GM12878 (cell line): ENCODE measurements around the gene SLC6A8. TPM values are rescaled to one million over a fixed set of nuclear protein-coding genes. Genes with fewer than 3 reads are reported as not detected.

Experiments used
- ATAC-seq: fragments of 200-7000 bp; cut with Tn5 transposase; 3 replicates; pipeline ENCODE4 v1.9.1; 2020; ENCODE audit warnings: mild to moderate bottlenecking, moderate library complexity
- BruUV-seq: library from RNA; stranded (reverse); fragments of 400-500 nt; replicated peaks from 2 replicates; lab custom pipeline; 2021; lab: Mats Ljungman, UMichigan
- CTCF ChIA-PET: fragments of 300-600 bp; sonication (Branson Sonifier 250); formaldehyde crosslinking; extraction: SDS; loops from one replicate; lab custom pipeline; 2021; ENCODE audit warnings: inconsistent platforms; lab: Yijun Ruan, JAX
- POLR2A ChIA-PET: fragments of 350-600 bp; formaldehyde crosslinking; extraction: SDS; loops from one replicate; lab custom pipeline; 2021; ENCODE audit warnings: inconsistent platforms; lab: Charles Lee
- RAD21 ChIA-PET: fragments of 300-600 bp; sonication (Branson Sonifier 250); formaldehyde crosslinking; loops from one replicate; lab custom pipeline; 2023; ENCODE audit warnings: antibody characterized with exemption; ENCODE audit not compliant: unreplicated experiment; lab: Charles Lee
- SMC1A ChIA-PET: fragments of 300-600 bp; sonication (Branson Sonifier 250); formaldehyde crosslinking; loops from one replicate; lab custom pipeline; 2023; ENCODE audit not compliant: unreplicated experiment, uncharacterized antibody; lab: Charles Lee
- DNase-seq: peaks from one replicate; pipeline ENCODE4 v3.0.0-alpha.2; 2011; ENCODE audit warnings: low read depth, low spot score
- FAIRE-seq: peaks from 3 replicates; lab custom pipeline; 2011; peaks lifted over from hg19 to GRCh38; lab: Jason Lieb, UNC
- H2AFZ ChIP-seq: 2 replicates; pipeline ENCODE4 v1.6.0; 2011; ENCODE audit warnings: low read depth, low read length, control low read depth; ENCODE audit not compliant: control insufficient read depth
- H3K27ac ChIP-seq: 2 replicates; pipeline ENCODE4 v1.5.1; 2011; ENCODE audit warnings: control low read depth; ENCODE audit not compliant: control insufficient read depth, insufficient read depth
- H3K27me3 ChIP-seq, 2 experiments: replicated peaks in 1 of 2; 2 replicates each; pipeline versions ENCODE4 v1.6.0 to v1.6.1; 2011; ENCODE audit warnings: low read length in 1 of 2; ENCODE audit not compliant: control insufficient read depth in 2 of 2, insufficient read depth in 2 of 2
- H3K36me3 ChIP-seq, 2 experiments: 2 replicates each; pipeline ENCODE4 v1.5.1; 2011; ENCODE audit warnings: low read length in 1 of 2; ENCODE audit not compliant: control insufficient read depth in 2 of 2, insufficient read depth in 2 of 2
- H3K4me1 ChIP-seq: 2 replicates; pipeline ENCODE4 v1.6.1; 2011; ENCODE audit warnings: mild to moderate bottlenecking, low read length, moderate library complexity, mixed read lengths; ENCODE audit not compliant: control insufficient read depth, insufficient read depth
- H3K4me2 ChIP-seq: 2 replicates; pipeline ENCODE4 v1.6.0; 2011; ENCODE audit warnings: control low read depth; ENCODE audit not compliant: control insufficient read depth, insufficient read depth
- H3K4me3 ChIP-seq: fragments of 200-600 bp; sonication (generic); 2 replicates; pipeline ENCODE4 v1.5.1; 2016
- H3K79me2 ChIP-seq: 2 replicates; pipeline ENCODE4 v1.6.0; 2011; ENCODE audit warnings: low read length; ENCODE audit not compliant: control insufficient read depth, insufficient read depth
- H3K9ac ChIP-seq: 2 replicates; pipeline ENCODE4 v1.8.0; 2011; ENCODE audit warnings: low read length, control low read depth, mixed read lengths; ENCODE audit not compliant: control insufficient read depth, insufficient read depth
- H3K9me3 ChIP-seq: replicated peaks from 3 replicates; pipeline ENCODE4 v1.5.1; 2011; ENCODE audit warnings: mild to moderate bottlenecking, low read length; ENCODE audit not compliant: control insufficient read depth, insufficient read depth
- H4K20me1 ChIP-seq: 2 replicates; pipeline ENCODE4 v1.6.0; 2011; ENCODE audit not compliant: control insufficient read depth, insufficient read depth
- EGR1 ChIP-seq, 2 experiments: IDR thresholded peaks; 1 replicate in 1 of 2; 2 replicates in 1 of 2; pipeline ENCODE4 v1.6.1; 2011 to 2012; ENCODE audit warnings: low read depth in 2 of 2, low read length in 2 of 2, borderline replicate concordance in 1 of 2, mild to moderate bottlenecking in 1 of 2, moderate library complexity in 1 of 2
- HCFC1 ChIP-seq: fragments of 150-350 bp; IDR thresholded peaks from 2 replicates; pipeline ENCODE4 v1.6.1; 2014; ENCODE audit warnings: low read length
- HDAC6 ChIP-seq: fragments of 200-600 bp; sonication (generic); IDR thresholded peaks from one replicate; pipeline ENCODE4 v1.8.0; 2017; ENCODE audit warnings: antibody characterized with exemption; ENCODE audit not compliant: unreplicated experiment
- KAT2A ChIP-seq: conservative IDR thresholded peaks from 2 replicates; pipeline ENCODE4 v1.6.1; 2011; ENCODE audit warnings: low read depth, low read length; ENCODE audit not compliant: control insufficient read depth
- MTA3 ChIP-seq: IDR thresholded peaks from 2 replicates; pipeline ENCODE4 v1.6.1; 2012; ENCODE audit warnings: low read length, inconsistent platforms, borderline replicate concordance
- MYB ChIP-seq: fragments of 150-350 bp; IDR thresholded peaks from 2 replicates; pipeline ENCODE4 v1.6.1; 2014; ENCODE audit warnings: mild to moderate bottlenecking, low read depth, low read length, borderline replicate concordance
- MYC ChIP-seq: IDR thresholded peaks from 2 replicates; pipeline ENCODE4 v1.6.1; 2011; ENCODE audit warnings: mild to moderate bottlenecking, low read length, moderate library complexity, inconsistent platforms; ENCODE audit not compliant: insufficient read depth, insufficient replicate concordance, insufficient read length, severe bottlenecking
- NFYB ChIP-seq: IDR thresholded peaks from 2 replicates; pipeline ENCODE4 v1.6.1; 2011; ENCODE audit warnings: low read depth, mild to moderate bottlenecking, low read length, improper control_type of control experiment, moderate library complexity; ENCODE audit not compliant: insufficient read depth
- NR2F1 ChIP-seq: fragments of 450-650 bp; conservative IDR thresholded peaks from 2 replicates; pipeline ENCODE4 v1.6.1; 2017; ENCODE audit warnings: mild to moderate bottlenecking
- PAX8 ChIP-seq: fragments of 450-650 bp; IDR thresholded peaks from 2 replicates; pipeline ENCODE4 v1.6.1; 2017; ENCODE audit warnings: mild to moderate bottlenecking, moderate library complexity
- POLR2A ChIP-seq: IDR thresholded peaks from 2 replicates; pipeline ENCODE4 v1.6.1; 2011; ENCODE audit warnings: low read depth, mild to moderate bottlenecking, low read length
- RAD51 ChIP-seq: fragments of 450-650 bp; IDR thresholded peaks from 2 replicates; pipeline ENCODE4 v1.6.1; 2016; ENCODE audit warnings: moderate library complexity, mild to moderate bottlenecking, inconsistent platforms
- RB1 ChIP-seq: fragments of 450-650 bp; formaldehyde crosslinking; IDR thresholded peaks from 2 replicates; pipeline ENCODE4 v1.6.1; 2017; ENCODE audit warnings: mild to moderate bottlenecking, borderline replicate concordance
- RFX5 ChIP-seq: IDR thresholded peaks from 2 replicates; pipeline ENCODE4 v1.6.1; 2011; ENCODE audit warnings: low read depth, low read length, improper control_type of control experiment
- SREBF1 ChIP-seq: IDR thresholded peaks from 2 replicates; pipeline ENCODE4 v1.6.1; 2012; ENCODE audit warnings: mild to moderate bottlenecking, low read length
- STAT1 ChIP-seq: fragments of 450-650 bp; conservative IDR thresholded peaks from 2 replicates; pipeline ENCODE4 v1.6.1; 2014; ENCODE audit warnings: antibody characterized with exemption, mild to moderate bottlenecking
- TCF7 ChIP-seq: IDR thresholded peaks from 2 replicates; pipeline ENCODE4 v1.6.1; 2014; ENCODE audit warnings: antibody characterized with exemption, borderline replicate concordance
- WGBS: methylation state at CpG from one replicate; pipeline ENCODE4 v1.1.6; 2016; ENCODE audit warnings: low lambda C conversion rate; ENCODE audit not compliant: insufficient replicate concordance, insufficient coverage; ENCODE audit errors: missing lambda C conversion rate; 5-methylcytosine and 5-hydroxymethylcytosine counted together
- in situ Hi-C: fragments of 300-500 bp; cut with MboI; formaldehyde crosslinking; loops from 9 replicates; pipeline ENCODE4 v1.14.3; 2018; ENCODE audit warnings: mixed read lengths
- intact Hi-C: fragments of 100-400 bp; cut with micrococcal nuclease; formaldehyde crosslinking; loops from one replicate; pipeline ENCODE4 v1.14.2; 2022; ENCODE audit not compliant: unreplicated experiment
- polyA plus RNA-seq, 11 experiments: library from polyadenylated mRNA; depleted of rRNA in 4 of 11; unstranded in 6 of 11; stranded (reverse) in 5 of 11; fragments of >200 nt; fragmentation: Nextera tagmentation in 4 of 11; fragmentation: Illumina TruSeq in 1 of 11; extraction: Ambion mirVana in 4 of 11; extraction: Trizol in 1 of 11; gene quantifications; 1 replicate in 1 of 11; 2 replicates in 10 of 11; pipeline versions ENCODE4 v1.2.1 to v1.2.3, GENCODE V29; 2011 to 2016; ENCODE audit warnings: inconsistent platforms in 2 of 11, missing spikeins in 2 of 11, low read depth in 1 of 11
- total RNA-seq, 4 experiments: library from RNA; depleted of rRNA in 3 of 4; stranded (reverse); fragments of >200 nt in 3 of 4; fragmentation: Illumina TruSeq in 1 of 4; extraction: Trizol in 1 of 4; gene quantifications; 2 replicates each; pipeline versions ENCODE4 v1.2.1 to v1.2.3, GENCODE V29; 2013 to 2021
- TF ChIP-seq, protein P1 (sequence below), 3 experiments: IDR thresholded peaks in 2 of 3; conservative IDR thresholded peaks in 1 of 3; 2 replicates each; pipeline ENCODE4 v1.5.1; 2011; ENCODE audit warnings: low read depth in 3 of 3, low read length in 3 of 3, mild to moderate bottlenecking in 3 of 3, control low read depth in 2 of 3, moderate library complexity in 2 of 3, inconsistent platforms in 1 of 3, mixed read lengths in 1 of 3; ENCODE audit not compliant: control insufficient read depth in 2 of 3, insufficient read depth in 1 of 3; ENCODE audit errors: extremely low read depth in 1 of 3
- TF ChIP-seq, protein P2 (sequence below): IDR thresholded peaks from 2 replicates; pipeline ENCODE4 v1.6.1; 2011; ENCODE audit warnings: borderline replicate concordance, low read depth, mild to moderate bottlenecking, moderate library complexity, low read length; ENCODE audit not compliant: insufficient read depth, poor library complexity, severe bottlenecking

The SLC6A8 gene
- total and polyA plus RNA-seq, 10 of the 15 experiments (the other 5 are each of a cell fraction or from before 2014, with no cell fraction given): 0.01 to 0.72 (median 0.17) TPM; not detected in 6

DNA sequence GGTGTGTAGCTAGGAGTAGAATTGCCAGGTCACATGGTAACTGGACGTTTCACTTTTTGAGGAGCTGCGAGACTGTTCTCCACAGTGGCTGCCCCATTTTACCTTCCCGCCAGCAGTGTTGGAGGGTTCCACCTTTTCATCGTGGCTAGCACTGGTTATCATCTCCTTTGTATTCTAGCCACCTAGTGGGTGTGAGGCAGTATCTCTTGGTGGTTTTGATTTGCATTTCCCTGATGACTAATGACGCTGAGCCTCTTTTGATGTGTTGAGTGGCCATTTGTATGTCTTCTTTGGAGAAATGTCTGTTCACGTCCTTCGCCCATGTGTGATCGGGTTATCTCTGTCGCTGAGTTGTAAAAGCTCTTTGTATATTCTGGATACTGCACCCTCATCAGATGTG, 47.5 kb downstream of the SLC6A8 start (continued):
- no peak for TF ChIP-seq KAT2A
- TF ChIP-seq, protein P1, sequence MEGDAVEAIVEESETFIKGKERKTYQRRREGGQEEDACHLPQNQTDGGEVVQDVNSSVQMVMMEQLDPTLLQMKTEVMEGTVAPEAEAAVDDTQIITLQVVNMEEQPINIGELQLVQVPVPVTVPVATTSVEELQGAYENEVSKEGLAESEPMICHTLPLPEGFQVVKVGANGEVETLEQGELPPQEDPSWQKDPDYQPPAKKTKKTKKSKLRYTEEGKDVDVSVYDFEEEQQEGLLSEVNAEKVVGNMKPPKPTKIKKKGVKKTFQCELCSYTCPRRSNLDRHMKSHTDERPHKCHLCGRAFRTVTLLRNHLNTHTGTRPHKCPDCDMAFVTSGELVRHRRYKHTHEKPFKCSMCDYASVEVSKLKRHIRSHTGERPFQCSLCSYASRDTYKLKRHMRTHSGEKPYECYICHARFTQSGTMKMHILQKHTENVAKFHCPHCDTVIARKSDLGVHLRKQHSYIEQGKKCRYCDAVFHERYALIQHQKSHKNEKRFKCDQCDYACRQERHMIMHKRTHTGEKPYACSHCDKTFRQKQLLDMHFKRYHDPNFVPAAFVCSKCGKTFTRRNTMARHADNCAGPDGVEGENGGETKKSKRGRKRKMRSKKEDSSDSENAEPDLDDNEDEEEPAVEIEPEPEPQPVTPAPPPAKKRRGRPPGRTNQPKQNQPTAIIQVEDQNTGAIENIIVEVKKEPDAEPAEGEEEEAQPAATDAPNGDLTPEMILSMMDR (IDR thresholded peaks at IDR 0.05 in 2 of 3, conservative IDR thresholded peaks at IDR 0.05 in 1 of 3; ENCODE audit: control insufficient read depth in 2 of 3, extremely low read depth in 1 of 3, insufficient read depth in 1 of 3, low read depth in 3 of 3, low read length in 3 of 3): peak in 1 of 3 experiments; percentile 18; a peak in 1 of 6 replicates
- no peak for TF ChIP-seq RB1
- TF ChIP-seq HCFC1: no peak
- TF ChIP-seq NFYB: no peak
- TF ChIP-seq POLR2A: no peak
- no peak for TF ChIP-seq MTA3
- TF ChIP-seq RFX5: 0 out of 2 replicates have a peak, but pooled peaks have one; percentile 42

DNA sequence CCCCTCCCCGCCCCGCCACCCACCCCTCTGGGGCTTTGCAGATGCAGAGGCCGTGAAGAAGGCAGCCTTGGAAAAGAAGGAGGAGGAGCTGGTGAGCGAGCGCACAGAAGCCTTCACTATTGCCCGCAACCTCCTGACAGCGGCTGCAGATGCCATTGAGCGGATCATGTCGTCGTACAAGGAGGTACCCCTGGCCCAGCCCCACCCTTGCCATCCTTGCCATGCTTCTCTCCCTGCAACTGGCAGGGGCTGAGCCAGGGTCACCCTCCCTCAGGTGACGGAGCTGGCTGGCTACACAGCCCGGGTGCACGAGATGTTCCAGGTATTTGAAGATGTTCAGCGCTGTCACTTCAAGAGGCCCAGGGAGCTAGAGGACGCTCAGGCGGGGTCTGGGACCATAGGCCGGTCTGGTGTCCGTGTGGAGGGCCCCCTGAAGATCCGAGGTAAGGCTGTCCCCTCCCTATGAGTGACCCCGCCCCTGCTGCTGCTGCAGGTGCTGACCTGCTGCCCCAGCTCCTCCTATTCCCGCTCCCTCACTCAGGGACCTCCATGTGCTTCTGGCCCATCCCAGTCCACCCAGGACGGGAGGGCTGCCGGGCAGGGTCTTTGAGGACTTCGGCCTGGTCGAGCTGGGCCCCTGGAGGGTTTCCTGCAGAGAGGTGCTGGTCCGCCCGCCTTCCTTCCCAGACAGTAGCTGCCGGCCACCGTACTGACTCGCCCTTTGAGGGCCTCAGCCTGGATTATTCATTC, 48.5 kb downstream of the SLC6A8 start:
- Histone ChIP-seq H3K9me3 (peaks cover 2% of the 10 kb centered on the region; the same call in 1 of the 3 replicates), H3K4me1 (no peaks in the 10 kb centered on the region), H3K4me2 (no peak overlapping the region), H3K4me3 (no peak overlapping the region), H4K20me1 (no peaks in the 10 kb centered on the region), H3K27ac (no peak overlapping the region), H3K9ac (no peak overlapping the region), H3K36me3 (no peaks in the 10 kb centered on the region), H2AFZ (no peak overlapping the region), H3K79me2 (no peaks in the 10 kb centered on the region), H3K27me3 (no peaks in the 10 kb centered on the region)
- DNase-seq: no peak
- FAIRE-seq: no peak
- ChIA-PET POLR2A (no interaction called here), CTCF (interaction anchor here (1.0 kb wide), 1 partner anchor 10 kb away, joined by 5 read pairs; no protein-coding TSS in a partner anchor), RAD21 (interaction anchor here (1.0 kb wide), 1 partner anchor 9 kb away, joined by 3 read pairs; no protein-coding TSS in a partner anchor), SMC1A (no interaction called here)
- in situ Hi-C loops: loop anchor here (10.0 kb wide), 2 partner anchors 49 to 61 kb away; partner anchors contain the start of genes PNCK and SRPK3
- intact Hi-C loops: no loop called here
- ATAC-seq: no peak
- WGBS: 61% methylated on average over 29 of the region's 30 CpGs
- no TSS peak for BruUV-seq
- no peak for TF ChIP-seq PAX8
- no peak for TF ChIP-seq NR2F1
- TF ChIP-seq SREBF1: no peak
- TF ChIP-seq RAD51: no peak
- TF ChIP-seq TCF7: no peak
- no peak for TF ChIP-seq NFYB
- TF ChIP-seq, protein P2, sequence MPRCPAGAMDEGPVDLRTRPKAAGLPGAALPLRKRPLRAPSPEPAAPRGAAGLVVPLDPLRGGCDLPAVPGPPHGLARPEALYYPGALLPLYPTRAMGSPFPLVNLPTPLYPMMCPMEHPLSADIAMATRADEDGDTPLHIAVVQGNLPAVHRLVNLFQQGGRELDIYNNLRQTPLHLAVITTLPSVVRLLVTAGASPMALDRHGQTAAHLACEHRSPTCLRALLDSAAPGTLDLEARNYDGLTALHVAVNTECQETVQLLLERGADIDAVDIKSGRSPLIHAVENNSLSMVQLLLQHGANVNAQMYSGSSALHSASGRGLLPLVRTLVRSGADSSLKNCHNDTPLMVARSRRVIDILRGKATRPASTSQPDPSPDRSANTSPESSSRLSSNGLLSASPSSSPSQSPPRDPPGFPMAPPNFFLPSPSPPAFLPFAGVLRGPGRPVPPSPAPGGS: no peak
- no peak for TF ChIP-seq EGR1 (IDR thresholded peaks at IDR 0.05; ENCODE audit: borderline replicate concordance in 1 of 2, low read depth in 2 of 2, low read length in 2 of 2)
- TF ChIP-seq MYC: no peak
- TF ChIP-seq MYB: no peak
- no peak for TF ChIP-seq HDAC6
- TF ChIP-seq STAT1: no peak
